OCI-LY1 (cell line): ENCODE results near the gene PPP2R2C.

Source experiments
- H2AFZ ChIP-seq: fragments of 200-600 bp; sonication (generic), shearing (Covaris generic); 2 replicates; pipeline ENCODE4 v1.6.0; 2014; ENCODE audit warnings: antibody characterized with exemption, mild to moderate bottlenecking, low read length
- H3F3A ChIP-seq: fragments of 200-600 bp; sonication (generic), shearing (Covaris generic); 2 replicates; pipeline ENCODE4 v1.6.0; 2014; ENCODE audit warnings: mild to moderate bottlenecking, antibody characterized with exemption, low read length, moderate library complexity; ENCODE audit not compliant: insufficient read depth
- H3K27ac ChIP-seq: fragments of 200-600 bp; sonication (generic); 2 replicates; pipeline ENCODE4 v1.5.1; 2014; ENCODE audit warnings: low read length, mixed run types, mild to moderate bottlenecking, low read depth; ENCODE audit not compliant: poor library complexity, severe bottlenecking
- H3K27me3 ChIP-seq: fragments of 200-600 bp; sonication (generic); 2 replicates; pipeline ENCODE4 v1.6.0; 2014; ENCODE audit warnings: antibody characterized with exemption, mild to moderate bottlenecking, low read length, moderate library complexity; ENCODE audit not compliant: insufficient read depth
- H3K36me3 ChIP-seq: fragments of 200-600 bp; sonication (generic); 2 replicates; pipeline ENCODE4 v1.6.1; 2014; ENCODE audit warnings: mild to moderate bottlenecking, antibody characterized with exemption, low read length, moderate library complexity, mixed read lengths; ENCODE audit not compliant: insufficient read depth
- H3K4me1 ChIP-seq: fragments of 200-600 bp; sonication (generic); 2 replicates; pipeline ENCODE4 v1.5.1; 2014; ENCODE audit warnings: mild to moderate bottlenecking, low read length, moderate library complexity; ENCODE audit not compliant: insufficient read depth, severe bottlenecking
- H3K4me2 ChIP-seq: fragments of 200-600 bp; sonication (generic), shearing (Covaris generic); 2 replicates; pipeline ENCODE4 v1.6.1; 2014; ENCODE audit warnings: low read length
- H3K4me3 ChIP-seq: fragments of 200-600 bp; sonication (generic); 2 replicates; pipeline ENCODE4 v1.5.1; 2014; ENCODE audit warnings: low read length, low read depth, mild to moderate bottlenecking, mixed read lengths; ENCODE audit not compliant: poor library complexity, severe bottlenecking
- H3K79me2 ChIP-seq: fragments of 200-600 bp; shearing (Covaris generic); 2 replicates; pipeline ENCODE4 v1.6.1; 2016; ENCODE audit warnings: mixed run types, low read length, mixed read lengths; ENCODE audit not compliant: insufficient read depth
- H3K9ac ChIP-seq: fragments of 200-600 bp; sonication (generic), shearing (Covaris generic); 2 replicates; pipeline ENCODE4 v1.6.1; 2014; ENCODE audit warnings: mild to moderate bottlenecking, low read length, mixed read lengths
- H3K9me2 ChIP-seq: fragments of 200-600 bp; sonication (generic), shearing (Covaris generic); 2 replicates; pipeline ENCODE4 v1.6.1; 2014; ENCODE audit warnings: low read depth, mild to moderate bottlenecking, low read length, mixed read lengths
- H3K9me3 ChIP-seq: fragments of 200-600 bp; shearing (Covaris generic); 2 replicates; pipeline ENCODE4 v1.6.1; 2014; ENCODE audit warnings: low read length, mixed read lengths
- H4K20me1 ChIP-seq: fragments of 200-600 bp; sonication (generic), shearing (Covaris generic); 2 replicates; pipeline ENCODE4 v1.6.0; 2016; ENCODE audit warnings: mild to moderate bottlenecking, low read length; ENCODE audit not compliant: insufficient read depth
- EZH2 ChIP-seq: fragments of 200-600 bp; sonication (generic), shearing (Covaris generic); IDR thresholded peaks from 2 replicates; pipeline ENCODE4 v1.8.0; 2017; ENCODE audit warnings: borderline replicate concordance, mixed run types, mild to moderate bottlenecking, antibody characterized with exemption, low read length, moderate library complexity, mixed read lengths
- TF ChIP-seq, protein P1 (sequence below): fragments of 200-600 bp; sonication (generic), shearing (Covaris generic); IDR thresholded peaks from 2 replicates; pipeline ENCODE4 v1.5.1; 2017; ENCODE audit warnings: mild to moderate bottlenecking, antibody characterized with exemption, low read length, moderate library complexity, mixed read lengths

PPP2R2C gene

GRCh38 chr4:6293661-6294060, 178.8 kb downstream of the PPP2R2C start:
- Histone ChIP-seq H3K27me3 (no peaks in the 10 kb centered on the region), H3F3A (no peaks in the 10 kb centered on the region), H3K27ac (no peak overlapping the region), H3K4me3 (no peak overlapping the region), H4K20me1 (no peaks in the 10 kb centered on the region), H3K9me2 (no peaks in the 10 kb centered on the region), H2AFZ (no peak overlapping the region), H3K79me2 (no peaks in the 10 kb centered on the region), H3K4me2 (no peak overlapping the region), H3K36me3 (no peaks in the 10 kb centered on the region), H3K9me3 (no peaks in the 10 kb centered on the region), H3K9ac (no peak overlapping the region), H3K4me1 (no peaks in the 10 kb centered on the region)
- no peak for TF ChIP-seq EZH2
- TF ChIP-seq, protein P1, sequence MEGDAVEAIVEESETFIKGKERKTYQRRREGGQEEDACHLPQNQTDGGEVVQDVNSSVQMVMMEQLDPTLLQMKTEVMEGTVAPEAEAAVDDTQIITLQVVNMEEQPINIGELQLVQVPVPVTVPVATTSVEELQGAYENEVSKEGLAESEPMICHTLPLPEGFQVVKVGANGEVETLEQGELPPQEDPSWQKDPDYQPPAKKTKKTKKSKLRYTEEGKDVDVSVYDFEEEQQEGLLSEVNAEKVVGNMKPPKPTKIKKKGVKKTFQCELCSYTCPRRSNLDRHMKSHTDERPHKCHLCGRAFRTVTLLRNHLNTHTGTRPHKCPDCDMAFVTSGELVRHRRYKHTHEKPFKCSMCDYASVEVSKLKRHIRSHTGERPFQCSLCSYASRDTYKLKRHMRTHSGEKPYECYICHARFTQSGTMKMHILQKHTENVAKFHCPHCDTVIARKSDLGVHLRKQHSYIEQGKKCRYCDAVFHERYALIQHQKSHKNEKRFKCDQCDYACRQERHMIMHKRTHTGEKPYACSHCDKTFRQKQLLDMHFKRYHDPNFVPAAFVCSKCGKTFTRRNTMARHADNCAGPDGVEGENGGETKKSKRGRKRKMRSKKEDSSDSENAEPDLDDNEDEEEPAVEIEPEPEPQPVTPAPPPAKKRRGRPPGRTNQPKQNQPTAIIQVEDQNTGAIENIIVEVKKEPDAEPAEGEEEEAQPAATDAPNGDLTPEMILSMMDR: no peak

DNA sequence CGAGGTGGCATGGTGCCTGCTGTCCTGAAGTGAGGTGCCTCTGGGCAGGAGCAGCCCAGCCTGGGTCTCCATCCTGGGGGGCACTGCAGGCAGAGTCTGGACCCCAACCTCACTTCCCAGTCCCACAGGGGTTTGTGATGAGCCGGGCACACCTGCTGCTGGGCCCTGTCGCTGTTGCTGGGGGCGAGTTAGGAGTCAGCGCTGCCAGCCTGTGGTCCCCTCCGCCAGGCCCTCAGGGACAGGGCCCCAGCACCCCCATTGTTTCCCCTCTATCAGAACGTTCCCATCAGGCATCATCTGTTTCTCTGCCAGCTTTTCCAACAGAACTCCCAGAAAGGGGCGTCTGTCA, 179.3 kb downstream of the PPP2R2C start:
- TF ChIP-seq, protein P1: no peak
- TF ChIP-seq EZH2: no peak

DNA sequence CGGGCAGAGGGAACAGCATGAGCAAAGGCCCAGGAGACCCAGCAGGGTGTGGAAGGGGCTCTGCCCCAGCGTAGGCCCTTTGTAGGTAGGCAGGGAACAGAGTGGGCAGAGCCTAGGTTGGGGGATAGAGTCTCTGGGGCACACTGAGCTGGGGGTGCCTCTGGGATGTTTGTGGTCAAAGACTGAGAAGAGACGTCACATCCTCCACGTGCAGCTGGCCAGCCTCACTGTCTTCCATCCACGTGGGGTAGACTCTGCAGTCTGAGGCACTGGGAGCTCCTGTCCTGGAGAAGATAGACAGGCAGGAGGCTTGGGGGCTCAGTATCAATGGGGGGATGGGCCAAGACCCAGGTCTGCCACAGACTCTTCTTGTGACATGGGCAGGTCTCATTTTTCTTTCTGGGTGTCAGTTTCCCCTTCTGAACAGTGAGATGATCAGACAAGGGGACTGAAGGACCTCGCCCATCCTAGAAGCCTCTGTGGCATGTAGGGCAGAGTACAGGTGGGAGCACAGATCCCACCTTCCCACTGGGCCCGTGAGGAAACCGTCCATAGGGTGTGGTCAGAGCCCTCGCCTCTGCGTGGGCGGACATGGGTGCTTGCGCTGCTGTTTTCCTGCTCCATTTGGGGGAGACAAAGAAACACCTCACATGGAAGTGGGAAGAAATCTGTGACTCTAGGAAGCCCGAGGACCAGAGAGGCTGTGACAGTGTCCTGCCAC, 179.9 kb downstream of the PPP2R2C start:
- H3K9ac ChIP-seq: no peak overlapping the region
- no peaks in the 10 kb centered on the region for H3K79me2 ChIP-seq
- H3K36me3 ChIP-seq: no peaks in the 10 kb centered on the region
- TF ChIP-seq EZH2: no peak
- TF ChIP-seq, protein P1: no peak
- H3K9me2 ChIP-seq: no peaks in the 10 kb centered on the region
- no peak overlapping the region for H3K4me3 ChIP-seq
- H3K27me3 ChIP-seq: no peaks in the 10 kb centered on the region
- H3K4me2 ChIP-seq: no peak overlapping the region
- no peaks in the 10 kb centered on the region for H3K4me1 ChIP-seq
- H3F3A ChIP-seq: no peaks in the 10 kb centered on the region
- H3K9me3 ChIP-seq: no peaks in the 10 kb centered on the region
- no peak overlapping the region for H2AFZ ChIP-seq
- H3K27ac ChIP-seq: no peak overlapping the region
- no peaks in the 10 kb centered on the region for H4K20me1 ChIP-seq

More for the DNA sequence above, 179.3 kb downstream of the PPP2R2C start:
- Histone ChIP-seq H3K4me1 (no peaks in the 10 kb centered on the region), H3K9ac (no peak overlapping the region), H3K79me2 (no peaks in the 10 kb centered on the region), H4K20me1 (no peaks in the 10 kb centered on the region), H3K9me2 (no peaks in the 10 kb centered on the region), H3K36me3 (no peaks in the 10 kb centered on the region), H3K4me3 (no peak overlapping the region), H3K27ac (no peak overlapping the region), H3F3A (no peaks in the 10 kb centered on the region), H3K4me2 (no peak overlapping the region), H3K9me3 (no peaks in the 10 kb centered on the region), H2AFZ (no peak overlapping the region), H3K27me3 (no peaks in the 10 kb centered on the region)
